Middle frontal gyrus (tissue), 1 donor: Measurements from ENCODE around the gene LDB2.

Source experiments
- DNase-seq: peaks from one replicate; pipeline ENCODE4 v3.0.0-alpha.2; 2015; ENCODE audit warnings: low spot score; ENCODE audit errors: extremely low spot score

The LDB2 gene

GRCh38 chr4:16843831-16844508, 54.5 kb downstream of the LDB2 start:
- DNase-seq: no peak

- no peak for DNase-seq
Observed at GRCh38 chr4:16838226-16838875, 60.1 kb downstream of the LDB2 start.

GRCh38 chr4:16837475-16837874, 61.0 kb downstream of the LDB2 start:
- DNase-seq: no peak

GRCh38 chr4:16836324-16836723, 62.1 kb downstream of the LDB2 start:
- DNase-seq: no peak

- no peak for DNase-seq
Observed at GRCh38 chr4:16835597-16836247, 62.7 kb downstream of the LDB2 start.

- no peak for DNase-seq
Observed at GRCh38 chr4:16834814-16835213, 63.6 kb downstream of the LDB2 start.

- no peak for DNase-seq
Observed at GRCh38 chr4:16833722-16834121, 64.7 kb downstream of the LDB2 start.

GRCh38 chr4:16830081-16830480, 68.4 kb downstream of the LDB2 start:
- DNase-seq: no peak

GRCh38 chr4:16827794-16828724, 70.4 kb downstream of the LDB2 start:
- DNase-seq: no peak

GRCh38 chr4:16827045-16827444, 71.4 kb downstream of the LDB2 start:
- no peak for DNase-seq

GRCh38 chr4:16826406-16826910, 72.0 kb downstream of the LDB2 start:
- DNase-seq: no peak

GRCh38 chr4:16824278-16824806, 74.1 kb downstream of the LDB2 start:
- DNase-seq: no peak

GRCh38 chr4:16820329-16820728, 78.1 kb downstream of the LDB2 start:
- no peak for DNase-seq

- no peak for DNase-seq
Observed at GRCh38 chr4:16819652-16820051, 78.8 kb downstream of the LDB2 start.

- no peak for DNase-seq
Observed at GRCh38 chr4:16818005-16818404, 80.4 kb downstream of the LDB2 start.

GRCh38 chr4:16817286-16817685, 81.2 kb downstream of the LDB2 start:
- DNase-seq: no peak

- DNase-seq: no peak
Observed at GRCh38 chr4:16814361-16814760, 84.1 kb downstream of the LDB2 start.

- no peak for DNase-seq
Observed at GRCh38 chr4:16812041-16812440, 86.4 kb downstream of the LDB2 start.

- no peak for DNase-seq
Observed at GRCh38 chr4:16809943-16810342, 88.5 kb downstream of the LDB2 start.

- DNase-seq: no peak
Observed at GRCh38 chr4:16809064-16809463, 89.4 kb downstream of the LDB2 start.

- DNase-seq: no peak
Observed at GRCh38 chr4:16807355-16807754, 91.1 kb downstream of the LDB2 start.
